Measurements from ENCODE around the gene LILRB2. TPM values are rescaled to one million over a fixed set of nuclear protein-coding genes. Genes with fewer than 3 reads are reported as not detected.
"Not testable (repeated sequence)": the region's sequence is repeated elsewhere in the genome, so short reads cannot be mapped to it uniquely, and the experiment has no call there.

LILRB2 gene
- total RNA-seq, 2 experiments from 2014 or later = not detected

GRCh38 chr19:54254195-54254906 lies 26.6 kb downstream of the LILRB2 start:
- DNase-seq = no peak
- CTCF ChIA-PET = no interaction called here
- Mint-ChIP-seq H3K9me3 (ENCODE audit: low read depth) (no peaks in the 10 kb centered on the region), H3K4me3 (no peak overlapping the region), H3K27ac (no peak overlapping the region), H3K36me3 (no peaks in the 10 kb centered on the region), H3K4me1 (no peaks in the 10 kb centered on the region), H3K27me3 (peaks cover 19% of the 10 kb centered on the region)
- no peak for ATAC-seq

GRCh38 chr19:54253331-54254194 lies 27.3 kb downstream of the LILRB2 start:
- H3K36me3 Mint-ChIP-seq = no peaks in the 10 kb centered on the region
- DNase-seq (no peak), ATAC-seq (no peak)
- H3K9me3 Mint-ChIP-seq (ENCODE audit: low read depth) = no peaks in the 10 kb centered on the region
- H3K27me3 Mint-ChIP-seq = peaks cover 22% of the 10 kb centered on the region
- CTCF ChIA-PET = interaction anchor here (1.2 kb wide), 1 partner anchor 13 kb away, joined by 4 read pairs; no protein-coding TSS in a partner anchor
- no peak overlapping the region for H3K27ac Mint-ChIP-seq
- no peaks in the 10 kb centered on the region for H3K4me1 Mint-ChIP-seq
- H3K4me3 Mint-ChIP-seq = no peak overlapping the region

GRCh38 chr19:54252845-54253244 lies 28.1 kb downstream of the LILRB2 start:
- peaks cover 6% of the 10 kb centered on the region for H3K4me1 Mint-ChIP-seq
- H3K27me3 Mint-ChIP-seq = peaks cover 22% of the 10 kb centered on the region
- no peak for DNase-seq
- H3K4me3 Mint-ChIP-seq = no peak overlapping the region
- H3K9me3 Mint-ChIP-seq (ENCODE audit: low read depth) = no peaks in the 10 kb centered on the region
- ATAC-seq = no peak
- no peaks in the 10 kb centered on the region for H3K36me3 Mint-ChIP-seq
- CTCF ChIA-PET = interaction anchor here (1.2 kb wide), 1 partner anchor 13 kb away, joined by 4 read pairs; no protein-coding TSS in a partner anchor
- no peak overlapping the region for H3K27ac Mint-ChIP-seq

- H3K4me3 Mint-ChIP-seq = no peak overlapping the region
- no peak for ATAC-seq
- CTCF ChIA-PET = interaction anchor here (1.2 kb wide), 1 partner anchor 14 kb away, joined by 4 read pairs; no protein-coding TSS in a partner anchor
- peaks cover 22% of the 10 kb centered on the region for H3K27me3 Mint-ChIP-seq
- H3K4me1 Mint-ChIP-seq = peaks cover 12% of the 10 kb centered on the region
- DNase-seq = no peak
- no peaks in the 10 kb centered on the region for H3K36me3 Mint-ChIP-seq
- H3K27ac Mint-ChIP-seq = no peak overlapping the region
- no peaks in the 10 kb centered on the region for H3K9me3 Mint-ChIP-seq (ENCODE audit: low read depth)
Observed at GRCh38 chr19:54252243-54252642, 28.7 kb downstream of the LILRB2 start.

- CTCF ChIA-PET = interaction anchor here (0.9 kb wide), 1 partner anchor 144 kb away, joined by 3 read pairs; no protein-coding TSS in a partner anchor
- peaks cover 15% of the 10 kb centered on the region for H3K4me1 Mint-ChIP-seq
Observed at GRCh38 chr19:54248016-54248601, 32.8 kb downstream of the LILRB2 start.

GRCh38 chr19:54247106-54247930 lies 33.6 kb downstream of the LILRB2 start:
- Mint-ChIP-seq H3K27ac (no peak overlapping the region), H3K4me3 (peak overlapping the region; percentile 10), H3K9me3 (ENCODE audit: low read depth) (no peaks in the 10 kb centered on the region), H3K36me3 (no peaks in the 10 kb centered on the region), H3K4me1 (peaks cover 15% of the 10 kb centered on the region), H3K27me3 (peaks cover 22% of the 10 kb centered on the region)
- ATAC-seq = peak; percentile 43
- CTCF ChIA-PET = interaction anchor here (0.9 to 1.3 kb wide), 2 partner anchors 19 to 145 kb away, joined by 3 to 5 read pairs; no protein-coding TSS in a partner anchor
- no peak for DNase-seq

More at GRCh38 chr19:54248016-54248601, 32.8 kb downstream of the LILRB2 start:
- peak; percentile 76 for ATAC-seq
- Mint-ChIP-seq H3K4me3 (peak overlapping the region; percentile 10), H3K27me3 (peaks cover 26% of the 10 kb centered on the region), H3K36me3 (no peaks in the 10 kb centered on the region), H3K9me3 (ENCODE audit: low read depth) (no peaks in the 10 kb centered on the region), H3K27ac (no peak overlapping the region)
- peak; percentile 68 for DNase-seq

- ATAC-seq = no peak
- CTCF ChIA-PET = no interaction called here
- no peaks in the 10 kb centered on the region for H3K9me3 Mint-ChIP-seq (ENCODE audit: low read depth)
- DNase-seq = no peak
- peaks cover 15% of the 10 kb centered on the region for H3K4me1 Mint-ChIP-seq
- H3K36me3 Mint-ChIP-seq = no peaks in the 10 kb centered on the region
- no peak overlapping the region for H3K4me3 Mint-ChIP-seq
- H3K27me3 Mint-ChIP-seq = peaks cover 22% of the 10 kb centered on the region
- H3K27ac Mint-ChIP-seq = no peak overlapping the region
Observed at GRCh38 chr19:54245936-54246335, 35.0 kb downstream of the LILRB2 start.

GRCh38 chr19:54243809-54244208 lies 37.1 kb downstream of the LILRB2 start:
- CTCF ChIA-PET; H3K4me3 Mint-ChIP-seq; H3K36me3 Mint-ChIP-seq; H3K27ac Mint-ChIP-seq; ATAC-seq; H3K9me3 Mint-ChIP-seq (ENCODE audit: low read depth); DNase-seq: not testable (repeated sequence)
- Mint-ChIP-seq H3K4me1 (peaks cover 15% of the 10 kb centered on the region), H3K27me3 (peaks cover 11% of the 10 kb centered on the region)

GRCh38 chr19:54242646-54243045 lies 38.3 kb downstream of the LILRB2 start, which contains the start of gene LILRA6:
Gene LILRA6 (minus strand): TSS chr19:54242790.
- CTCF ChIA-PET = interaction anchor here (0.6 kb wide), 1 partner anchor 326 kb away, joined by 3 read pairs; no protein-coding TSS in a partner anchor
- not testable (repeated sequence) for H3K36me3 Mint-ChIP-seq; H3K4me1 Mint-ChIP-seq; H3K9me3 Mint-ChIP-seq (ENCODE audit: low read depth); H3K27ac Mint-ChIP-seq; DNase-seq; H3K4me3 Mint-ChIP-seq
- peak; percentile 42 for ATAC-seq
- H3K27me3 Mint-ChIP-seq = peaks cover 17% of the 10 kb centered on the region

GRCh38 chr19:54242234-54242633 lies 38.7 kb downstream of the LILRB2 start:
- H3K4me1 Mint-ChIP-seq; ATAC-seq; CTCF ChIA-PET; DNase-seq; H3K27ac Mint-ChIP-seq; H3K9me3 Mint-ChIP-seq (ENCODE audit: low read depth); H3K36me3 Mint-ChIP-seq; H3K4me3 Mint-ChIP-seq: not testable (repeated sequence)
- peaks cover 17% of the 10 kb centered on the region for H3K27me3 Mint-ChIP-seq

GRCh38 chr19:54240372-54241336 lies 40.3 kb downstream of the LILRB2 start:
- H3K36me3 Mint-ChIP-seq; H3K9me3 Mint-ChIP-seq (ENCODE audit: low read depth); H3K27ac Mint-ChIP-seq; DNase-seq; H3K4me3 Mint-ChIP-seq; H3K4me1 Mint-ChIP-seq; ATAC-seq; CTCF ChIA-PET: not testable (repeated sequence)
- peaks cover 24% of the 10 kb centered on the region for H3K27me3 Mint-ChIP-seq

Data from activated CD8-positive, alpha-beta memory T cell treated with anti-CD3 and anti-CD28 coated beads, Interleukin-2, amount 10 ng/mL, durations not matched to agents 7 days and 5 days (primary cell).